GM12878 (cell line): Measurements from ENCODE around the gene GUCY1B1. TPM values are rescaled to one million over a fixed set of nuclear protein-coding genes. Genes with fewer than 3 reads are reported as not detected.

Experiments
- ATAC-seq: fragments of 200-7000 bp; cut with Tn5 transposase; 3 replicates; pipeline ENCODE4 v1.9.1; 2020; ENCODE audit warnings: mild to moderate bottlenecking, moderate library complexity
- BruUV-seq: library from RNA; stranded (reverse); fragments of 400-500 nt; replicated peaks from 2 replicates; lab custom pipeline; 2021; lab: Mats Ljungman, UMichigan
- CTCF ChIA-PET: fragments of 300-600 bp; sonication (Branson Sonifier 250); formaldehyde crosslinking; extraction: SDS; loops from one replicate; lab custom pipeline; 2021; ENCODE audit warnings: inconsistent platforms; lab: Yijun Ruan, JAX
- POLR2A ChIA-PET: fragments of 350-600 bp; formaldehyde crosslinking; extraction: SDS; loops from one replicate; lab custom pipeline; 2021; ENCODE audit warnings: inconsistent platforms; lab: Charles Lee
- RAD21 ChIA-PET: fragments of 300-600 bp; sonication (Branson Sonifier 250); formaldehyde crosslinking; loops from one replicate; lab custom pipeline; 2023; ENCODE audit warnings: antibody characterized with exemption; ENCODE audit not compliant: unreplicated experiment; lab: Charles Lee
- SMC1A ChIA-PET: fragments of 300-600 bp; sonication (Branson Sonifier 250); formaldehyde crosslinking; loops from one replicate; lab custom pipeline; 2023; ENCODE audit not compliant: unreplicated experiment, uncharacterized antibody; lab: Charles Lee
- DNase-seq: peaks from one replicate; pipeline ENCODE4 v3.0.0-alpha.2; 2011; ENCODE audit warnings: low read depth, low spot score
- FAIRE-seq: peaks from 3 replicates; lab custom pipeline; 2011; peaks lifted over from hg19 to GRCh38; lab: Jason Lieb, UNC
- H2AFZ ChIP-seq: 2 replicates; pipeline ENCODE4 v1.6.0; 2011; ENCODE audit warnings: low read depth, low read length, control low read depth; ENCODE audit not compliant: control insufficient read depth
- H3K27ac ChIP-seq: 2 replicates; pipeline ENCODE4 v1.5.1; 2011; ENCODE audit warnings: control low read depth; ENCODE audit not compliant: control insufficient read depth, insufficient read depth
- H3K27me3 ChIP-seq, 2 experiments: replicated peaks in 1 of 2; 2 replicates each; pipeline versions ENCODE4 v1.6.0 to v1.6.1; 2011; ENCODE audit warnings: low read length in 1 of 2; ENCODE audit not compliant: control insufficient read depth in 2 of 2, insufficient read depth in 2 of 2
- H3K36me3 ChIP-seq, 2 experiments: 2 replicates each; pipeline ENCODE4 v1.5.1; 2011; ENCODE audit warnings: low read length in 1 of 2; ENCODE audit not compliant: control insufficient read depth in 2 of 2, insufficient read depth in 2 of 2
- H3K4me1 ChIP-seq: 2 replicates; pipeline ENCODE4 v1.6.1; 2011; ENCODE audit warnings: mild to moderate bottlenecking, low read length, moderate library complexity, mixed read lengths; ENCODE audit not compliant: control insufficient read depth, insufficient read depth
- H3K4me2 ChIP-seq: 2 replicates; pipeline ENCODE4 v1.6.0; 2011; ENCODE audit warnings: control low read depth; ENCODE audit not compliant: control insufficient read depth, insufficient read depth
- H3K4me3 ChIP-seq: fragments of 200-600 bp; sonication (generic); 2 replicates; pipeline ENCODE4 v1.5.1; 2016
- H3K79me2 ChIP-seq: 2 replicates; pipeline ENCODE4 v1.6.0; 2011; ENCODE audit warnings: low read length; ENCODE audit not compliant: control insufficient read depth, insufficient read depth
- H3K9ac ChIP-seq: 2 replicates; pipeline ENCODE4 v1.8.0; 2011; ENCODE audit warnings: low read length, control low read depth, mixed read lengths; ENCODE audit not compliant: control insufficient read depth, insufficient read depth
- H3K9me3 ChIP-seq: replicated peaks from 3 replicates; pipeline ENCODE4 v1.5.1; 2011; ENCODE audit warnings: mild to moderate bottlenecking, low read length; ENCODE audit not compliant: control insufficient read depth, insufficient read depth
- H4K20me1 ChIP-seq: 2 replicates; pipeline ENCODE4 v1.6.0; 2011; ENCODE audit not compliant: control insufficient read depth, insufficient read depth
- BACH1 ChIP-seq: fragments of 450-650 bp; IDR thresholded peaks from 2 replicates; pipeline ENCODE4 v1.6.1; 2017; ENCODE audit warnings: mild to moderate bottlenecking, borderline replicate concordance
- BRCA1 ChIP-seq: IDR thresholded peaks from 2 replicates; pipeline ENCODE4 v1.6.1; 2011; ENCODE audit warnings: low read depth, low read length, improper control_type of control experiment
- EED ChIP-seq: sonication (generic); IDR thresholded peaks from 2 replicates; pipeline ENCODE4 v1.6.1; 2016; ENCODE audit warnings: antibody characterized with exemption, low read depth
- GABPA ChIP-seq: IDR thresholded peaks from 2 replicates; pipeline ENCODE4 v1.6.1; 2014; ENCODE audit warnings: antibody characterized with exemption, low read depth, mild to moderate bottlenecking, inconsistent platforms
- HDAC6 ChIP-seq: fragments of 200-600 bp; sonication (generic); IDR thresholded peaks from one replicate; pipeline ENCODE4 v1.8.0; 2017; ENCODE audit warnings: antibody characterized with exemption; ENCODE audit not compliant: unreplicated experiment
- IKZF2 ChIP-seq, 2 experiments: fragments of 450-650 bp; IDR thresholded peaks; 2 replicates each; pipeline ENCODE4 v1.6.1; 2017; ENCODE audit warnings: mild to moderate bottlenecking in 2 of 2, moderate library complexity in 2 of 2
- NFYA ChIP-seq: IDR thresholded peaks from 2 replicates; pipeline ENCODE4 v1.6.1; 2011; ENCODE audit warnings: low read depth, mild to moderate bottlenecking, low read length, improper control_type of control experiment, borderline replicate concordance
- PRDM15 ChIP-seq: fragments of 450-650 bp; formaldehyde crosslinking; IDR thresholded peaks from 2 replicates; pipeline ENCODE4 v1.4.0; 2020; ENCODE audit warnings: mild to moderate bottlenecking, moderate library complexity
- RBBP5 ChIP-seq: fragments of 200-600 bp; sonication (generic); conservative IDR thresholded peaks from 2 replicates; pipeline ENCODE4 v1.6.1; 2016
- TBL1XR1 ChIP-seq: IDR thresholded peaks from 2 replicates; pipeline ENCODE4 v1.6.1; 2012; ENCODE audit warnings: low read depth, low read length, improper control_type of control experiment
- WGBS: methylation state at CpG from one replicate; pipeline ENCODE4 v1.1.6; 2016; ENCODE audit warnings: low lambda C conversion rate; ENCODE audit not compliant: insufficient replicate concordance, insufficient coverage; ENCODE audit errors: missing lambda C conversion rate; 5-methylcytosine and 5-hydroxymethylcytosine counted together
- in situ Hi-C: fragments of 300-500 bp; cut with MboI; formaldehyde crosslinking; loops from 9 replicates; pipeline ENCODE4 v1.14.3; 2018; ENCODE audit warnings: mixed read lengths
- intact Hi-C: fragments of 100-400 bp; cut with micrococcal nuclease; formaldehyde crosslinking; loops from one replicate; pipeline ENCODE4 v1.14.2; 2022; ENCODE audit not compliant: unreplicated experiment
- polyA plus RNA-seq, 11 experiments: library from polyadenylated mRNA; depleted of rRNA in 4 of 11; unstranded in 6 of 11; stranded (reverse) in 5 of 11; fragments of >200 nt; fragmentation: Nextera tagmentation in 4 of 11; fragmentation: Illumina TruSeq in 1 of 11; extraction: Ambion mirVana in 4 of 11; extraction: Trizol in 1 of 11; gene quantifications; 1 replicate in 1 of 11; 2 replicates in 10 of 11; pipeline versions ENCODE4 v1.2.1 to v1.2.3, GENCODE V29; 2011 to 2016; ENCODE audit warnings: inconsistent platforms in 2 of 11, missing spikeins in 2 of 11, low read depth in 1 of 11
- total RNA-seq, 4 experiments: library from RNA; depleted of rRNA in 3 of 4; stranded (reverse); fragments of >200 nt in 3 of 4; fragmentation: Illumina TruSeq in 1 of 4; extraction: Trizol in 1 of 4; gene quantifications; 2 replicates each; pipeline versions ENCODE4 v1.2.1 to v1.2.3, GENCODE V29; 2013 to 2021
- TF ChIP-seq, protein P1 (sequence below): fragments of 450-650 bp; IDR thresholded peaks from 2 replicates; pipeline ENCODE4 v1.6.1; 2017; ENCODE audit warnings: mild to moderate bottlenecking, moderate library complexity

The GUCY1B1 gene
- total and polyA plus RNA-seq, 10 of the 15 experiments (the other 5 are each of a cell fraction or from before 2014, with no cell fraction given): 0.60 to 38.5 (median 1.4) TPM

GRCh38 chr4:155794589-155795236 is 35.9 kb downstream of the GUCY1B1 start:
- H3K27me3 ChIP-seq: no peaks in the 10 kb centered on the region
- no peaks in the 10 kb centered on the region for H3K79me2 ChIP-seq
- H3K9ac ChIP-seq: no peak overlapping the region
- ChIA-PET CTCF (interaction anchor here (0.7 to 1.6 kb wide), 8 partner anchors 8 to 1157 kb away, joined by 3 to 8 read pairs (median 3); partner anchors contain the start of gene CTSO), POLR2A (no interaction called here), SMC1A (interaction anchor here (0.9 to 1.6 kb wide), 5 partner anchors 10 to 265 kb away, joined by 3 read pairs; no protein-coding TSS in a partner anchor), RAD21 (interaction anchor here (1.4 to 3.0 kb wide), 3 partner anchors 158 to 351 kb away, joined by 3 to 12 read pairs (median 5); partner anchors contain the start of gene CTSO)
- BruUV-seq: no TSS peak
- no peak overlapping the region for H3K4me3 ChIP-seq
- no peaks in the 10 kb centered on the region for H3K36me3 ChIP-seq
- in situ Hi-C loops (loop anchor here (5.0 to 25.0 kb wide), 3 partner anchors 352 to 982 kb away; no protein-coding TSS in a partner anchor), intact Hi-C loops (no loop called here)
- no peak for ATAC-seq
- no peak for FAIRE-seq
- no peaks in the 10 kb centered on the region for H4K20me1 ChIP-seq
- no peak for TF ChIP-seq PRDM15 (CRISPR knock-in tag)
- TF ChIP-seq BACH1: no peak
- TF ChIP-seq TBL1XR1: no peak
- TF ChIP-seq HDAC6: no peak
- TF ChIP-seq NFYA: no peak
- TF ChIP-seq, protein P1, sequence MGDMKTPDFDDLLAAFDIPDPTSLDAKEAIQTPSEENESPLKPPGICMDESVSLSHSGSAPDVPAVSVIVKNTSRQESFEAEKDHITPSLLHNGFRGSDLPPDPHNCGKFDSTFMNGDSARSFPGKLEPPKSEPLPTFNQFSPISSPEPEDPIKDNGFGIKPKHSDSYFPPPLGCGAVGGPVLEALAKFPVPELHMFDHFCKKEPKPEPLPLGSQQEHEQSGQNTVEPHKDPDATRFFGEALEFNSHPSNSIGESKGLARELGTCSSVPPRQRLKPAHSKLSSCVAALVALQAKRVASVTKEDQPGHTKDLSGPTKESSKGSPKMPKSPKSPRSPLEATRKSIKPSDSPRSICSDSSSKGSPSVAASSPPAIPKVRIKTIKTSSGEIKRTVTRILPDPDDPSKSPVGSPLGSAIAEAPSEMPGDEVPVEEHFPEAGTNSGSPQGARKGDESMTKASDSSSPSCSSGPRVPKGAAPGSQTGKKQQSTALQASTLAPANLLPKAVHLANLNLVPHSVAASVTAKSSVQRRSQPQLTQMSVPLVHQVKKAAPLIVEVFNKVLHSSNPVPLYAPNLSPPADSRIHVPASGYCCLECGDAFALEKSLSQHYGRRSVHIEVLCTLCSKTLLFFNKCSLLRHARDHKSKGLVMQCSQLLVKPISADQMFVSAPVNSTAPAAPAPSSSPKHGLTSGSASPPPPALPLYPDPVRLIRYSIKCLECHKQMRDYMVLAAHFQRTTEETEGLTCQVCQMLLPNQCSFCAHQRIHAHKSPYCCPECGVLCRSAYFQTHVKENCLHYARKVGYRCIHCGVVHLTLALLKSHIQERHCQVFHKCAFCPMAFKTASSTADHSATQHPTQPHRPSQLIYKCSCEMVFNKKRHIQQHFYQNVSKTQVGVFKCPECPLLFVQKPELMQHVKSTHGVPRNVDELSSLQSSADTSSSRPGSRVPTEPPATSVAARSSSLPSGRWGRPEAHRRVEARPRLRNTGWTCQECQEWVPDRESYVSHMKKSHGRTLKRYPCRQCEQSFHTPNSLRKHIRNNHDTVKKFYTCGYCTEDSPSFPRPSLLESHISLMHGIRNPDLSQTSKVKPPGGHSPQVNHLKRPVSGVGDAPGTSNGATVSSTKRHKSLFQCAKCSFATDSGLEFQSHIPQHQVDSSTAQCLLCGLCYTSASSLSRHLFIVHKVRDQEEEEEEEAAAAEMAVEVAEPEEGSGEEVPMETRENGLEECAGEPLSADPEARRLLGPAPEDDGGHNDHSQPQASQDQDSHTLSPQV: no peak
- no peak for TF ChIP-seq IKZF2 (IDR thresholded peaks at IDR 0.05)
- no peak for TF ChIP-seq GABPA
- TF ChIP-seq RBBP5: no peak
- TF ChIP-seq BRCA1: no peak
- TF ChIP-seq EED: no peak
- no peak overlapping the region for H2AFZ ChIP-seq
- H3K9me3 ChIP-seq: no peaks in the 10 kb centered on the region
- no peak for DNase-seq
- H3K27ac ChIP-seq: no peak overlapping the region
- WGBS: 0% methylated on average over 1 of the region's 1 CpG
- no peaks in the 10 kb centered on the region for H3K4me1 ChIP-seq
- no peak overlapping the region for H3K4me2 ChIP-seq
